ENCODE measurements around the gene TCF7L2. TPM values are rescaled to one million over a fixed set of nuclear protein-coding genes. Genes with fewer than 3 reads are reported as not detected.

Gene TCF7L2
- total and polyA plus RNA-seq, 9 of the 15 experiments (the other 6 are each of a cell fraction or from before 2014, with no cell fraction given), result 0.32 to 2.8 (median 0.92) TPM

- TF ChIP-seq ZNF263 (CRISPR knock-in tag; IDR thresholded peaks at IDR 0.05; ENCODE audit: borderline replicate concordance), result no peak
Observed at GRCh38 chr10:112969542-112969941, 19.5 kb downstream of the TCF7L2 start (continued).

- no peaks in the 10 kb centered on the region for H3K4me1 ChIP-seq (replicated peaks in 1 of 2; ENCODE audit: control insufficient read depth in 2 of 2, insufficient read depth in 2 of 2, low read length in 2 of 2)
- ATAC-seq, result no peak
- BruUV-seq (replicated peaks), result no TSS peak
Observed at GRCh38 chr10:112970021-112970420, 20.0 kb downstream of the TCF7L2 start.

More at GRCh38 chr10:112970021-112970420, 20.0 kb downstream of the TCF7L2 start:
- Histone ChIP-seq H3K79me2 (ENCODE audit: control insufficient read depth, insufficient read depth, low read length) (no peaks in the 10 kb centered on the region), H3K4me3 (no peak overlapping the region), H3K27me3 (ENCODE audit: control insufficient read depth in 2 of 2, insufficient read depth in 2 of 2, low read length in 2 of 2) (no peaks in the 10 kb centered on the region), H3K4me2 (ENCODE audit: insufficient read depth, low read length) (no peak overlapping the region), H3K9ac (ENCODE audit: insufficient read depth in 1 of 2, low read depth in 2 of 2, low read length in 2 of 2) (no peak overlapping the region), H3K27ac (ENCODE audit: extremely low read depth, low read depth, low read length) (no peak overlapping the region), H3K36me3 (ENCODE audit: control insufficient read depth, insufficient read depth, low read length) (no peaks in the 10 kb centered on the region), H2AFZ (ENCODE audit: low read depth, low read length) (no peak overlapping the region), H3K9me3 (replicated peaks; ENCODE audit: control insufficient read depth, insufficient read depth, low read depth, low read length) (no peaks in the 10 kb centered on the region), H3K9me1 (ENCODE audit: control insufficient read depth, insufficient read depth, low read length) (no peaks in the 10 kb centered on the region), H4K20me1 (replicated peaks; ENCODE audit: control insufficient read depth, insufficient read depth, low read length) (no peaks in the 10 kb centered on the region)
- 74% methylated on average over 4 of the region's 4 CpGs for WGBS (ENCODE audit: insufficient coverage, low coverage, missing lambda C conversion rate)
- intact Hi-C loops (cut with micrococcal nuclease) (no loop called here), in situ Hi-C loops (cut with MboI) (no loop called here)
- no peak for FAIRE-seq
- no peak for TF ChIP-seq PRMT5 (CRISPR knock-in tag; IDR thresholded peaks at IDR 0.05)
- TF ChIP-seq ZNF134 (CRISPR knock-in tag; conservative IDR thresholded peaks at IDR 0.05), result no peak
- no peak for TF ChIP-seq MGA (IDR thresholded peaks at IDR 0.05)
- no peak for DNase-seq (ENCODE audit: extremely low read depth in 1 of 4, low spot score in 3 of 4)
- CTCF ChIA-PET (ENCODE audit: low intra/inter-chr PET ratio), result no interaction called here
- POLR2A ChIA-PET, result no interaction called here
